HUES64 (cell line): ENCODE data around the gene OR2A5.

Experiments used
- H3K27ac ChIP-seq: 2 replicates; pipeline ENCODE4 v1.7.0; 2013; ENCODE audit warnings: low read depth, low read length, inconsistent platforms
- H3K27me3 ChIP-seq: 2 replicates; pipeline ENCODE4 v1.6.1; 2013; ENCODE audit warnings: mild to moderate bottlenecking, low read length; ENCODE audit not compliant: insufficient read depth
- H3K36me3 ChIP-seq: 2 replicates; pipeline ENCODE4 v1.6.1; 2013; ENCODE audit warnings: mild to moderate bottlenecking, low read length; ENCODE audit not compliant: insufficient read depth
- H3K4me1 ChIP-seq: 2 replicates; pipeline ENCODE4 v1.6.1; 2013; ENCODE audit warnings: mild to moderate bottlenecking, low read length, moderate library complexity; ENCODE audit not compliant: insufficient read depth
- H3K4me3 ChIP-seq: 2 replicates; pipeline ENCODE4 v1.5.1; 2013; ENCODE audit warnings: mild to moderate bottlenecking, low read length, moderate library complexity
- H3K9ac ChIP-seq: 2 replicates; pipeline ENCODE4 v1.6.1; 2013; ENCODE audit warnings: mild to moderate bottlenecking, low read depth, low read length
- H3K9me3 ChIP-seq: 2 replicates; pipeline ENCODE4 v1.6.1; 2013; ENCODE audit warnings: low read depth, low read length; ENCODE audit not compliant: insufficient read depth
- WGBS: fragments of 150-250, 120-280 bp; methylation state at CpG from one replicate; pipeline ENCODE4 v1.1.7; 2013; ENCODE audit warnings: missing lambda C conversion rate; 5-methylcytosine and 5-hydroxymethylcytosine counted together

The OR2A5 gene

DNA sequence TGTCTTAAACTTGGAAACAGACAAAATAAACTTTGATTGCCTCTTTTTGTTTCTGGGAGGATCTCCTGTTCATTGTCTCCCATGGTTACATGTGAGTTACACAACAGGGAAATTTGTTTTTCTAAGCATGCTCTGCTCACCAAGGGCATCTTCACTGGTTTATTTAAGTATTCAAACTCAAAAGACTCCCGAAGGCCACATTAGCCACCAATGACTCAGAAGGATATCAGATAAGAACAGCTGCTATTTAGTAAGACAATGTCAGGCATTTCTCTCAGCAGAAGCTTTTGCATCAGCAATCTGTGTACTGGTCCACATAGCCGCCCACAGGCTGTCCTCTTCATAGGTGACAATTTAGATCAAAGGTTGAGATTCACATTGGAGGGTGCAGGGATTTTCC lies 29.3 kb upstream of the OR2A5 start:
- WGBS: 66% methylated on average over 2 of the region's 2 CpGs
- Histone ChIP-seq H3K36me3 (no peaks in the 10 kb centered on the region), H3K4me1 (peaks cover 3% of the 10 kb centered on the region; the same call in 1 of the 2 replicates), H3K27ac (no peak overlapping the region), H3K9ac (no peak overlapping the region), H3K9me3 (no peaks in the 10 kb centered on the region), H3K27me3 (no peaks in the 10 kb centered on the region), H3K4me3 (no peak overlapping the region)

DNA sequence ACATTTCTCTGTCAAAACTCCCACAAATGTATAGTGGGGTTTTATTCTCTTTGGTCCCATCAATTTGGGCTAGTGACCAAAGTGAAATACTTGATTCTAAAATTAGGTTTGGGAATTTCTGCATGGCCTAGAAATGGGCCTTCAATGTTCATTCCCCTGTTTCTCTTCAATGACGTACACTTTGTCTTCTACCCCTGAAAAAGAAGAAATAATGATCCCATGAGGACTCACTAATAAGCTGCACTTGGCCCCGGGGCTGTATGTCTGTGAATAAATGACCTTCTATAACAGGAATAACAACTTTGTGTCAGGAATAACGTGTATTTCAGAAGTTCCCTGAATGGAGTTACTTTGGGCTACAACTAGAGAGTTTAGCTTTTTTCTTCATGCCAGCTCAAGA lies 28.4 kb upstream of the OR2A5 start:
- peaks cover 3% of the 10 kb centered on the region; the same call in 1 of the 2 replicates for H3K4me1 ChIP-seq
- no peak overlapping the region for H3K4me3 ChIP-seq
- H3K9me3 ChIP-seq: no peaks in the 10 kb centered on the region
- 84% methylated on average over 3 of the region's 3 CpGs for WGBS
- H3K27ac ChIP-seq: no peak overlapping the region
- no peaks in the 10 kb centered on the region for H3K27me3 ChIP-seq
- no peak overlapping the region for H3K9ac ChIP-seq
- H3K36me3 ChIP-seq: no peaks in the 10 kb centered on the region

DNA sequence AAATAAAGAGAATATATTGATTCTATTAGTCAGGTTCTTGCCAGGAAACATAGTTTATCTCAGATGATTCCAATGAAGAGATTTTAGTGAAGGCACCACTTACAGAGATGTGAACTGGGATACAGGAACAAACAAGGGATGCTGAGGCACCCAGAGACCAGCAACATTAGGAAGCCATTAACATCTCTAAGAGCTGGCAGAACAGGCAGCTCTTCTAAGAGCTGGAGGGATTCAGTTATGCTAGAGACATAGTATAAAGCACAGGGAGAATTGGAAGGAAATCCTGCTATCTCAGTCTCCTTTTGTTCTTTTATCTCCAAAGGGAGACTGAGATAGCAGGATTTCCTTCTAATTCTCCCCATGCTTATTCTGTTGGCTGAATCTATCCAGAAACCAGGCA lies 26.6 kb upstream of the OR2A5 start:
- Histone ChIP-seq H3K9ac (no peak overlapping the region), H3K36me3 (no peaks in the 10 kb centered on the region), H3K27me3 (no peaks in the 10 kb centered on the region), H3K4me1 (peaks cover 3% of the 10 kb centered on the region; the same call in 1 of the 2 replicates), H3K27ac (no peak overlapping the region), H3K4me3 (no peak overlapping the region), H3K9me3 (no peaks in the 10 kb centered on the region)

DNA sequence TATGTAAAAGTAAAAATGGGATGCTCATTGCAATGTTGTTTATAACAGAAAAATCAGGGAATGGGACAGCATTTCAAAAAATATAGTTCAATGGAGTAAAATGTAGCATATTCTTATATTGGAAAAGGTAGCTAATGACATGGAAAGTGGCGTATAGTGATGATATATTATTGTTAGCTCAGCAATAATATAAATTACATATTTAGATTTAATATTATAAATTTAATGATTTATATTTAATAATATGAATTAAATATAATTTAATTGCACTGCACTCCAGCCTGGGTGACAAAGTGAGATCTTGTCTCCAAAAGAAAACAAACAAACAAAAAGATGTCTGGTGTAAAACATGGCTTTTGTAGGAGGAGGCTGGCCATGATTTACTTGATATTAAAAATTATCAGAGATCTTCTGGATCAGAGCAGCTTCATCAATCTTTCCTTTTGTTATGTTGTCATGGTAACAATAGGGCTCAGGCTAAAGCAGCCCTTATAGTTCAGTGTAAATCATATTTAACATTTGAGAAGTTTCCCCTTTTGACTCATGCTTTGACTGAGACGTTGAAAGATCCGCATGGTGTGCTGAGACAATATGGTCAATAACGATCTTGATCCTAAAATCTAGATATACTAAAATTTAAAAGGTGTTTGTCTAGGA lies 25.4 kb upstream of the OR2A5 start:
- no peaks in the 10 kb centered on the region for H3K9me3 ChIP-seq
- H3K4me1 ChIP-seq: peaks cover 3% of the 10 kb centered on the region; the same call in 1 of the 2 replicates
- 86% methylated on average over 2 of the region's 4 CpGs for WGBS
- H3K9ac ChIP-seq: no peak overlapping the region
- no peak overlapping the region for H3K4me3 ChIP-seq
- H3K27me3 ChIP-seq: no peaks in the 10 kb centered on the region
- H3K36me3 ChIP-seq: no peaks in the 10 kb centered on the region
- H3K27ac ChIP-seq: no peak overlapping the region

DNA sequence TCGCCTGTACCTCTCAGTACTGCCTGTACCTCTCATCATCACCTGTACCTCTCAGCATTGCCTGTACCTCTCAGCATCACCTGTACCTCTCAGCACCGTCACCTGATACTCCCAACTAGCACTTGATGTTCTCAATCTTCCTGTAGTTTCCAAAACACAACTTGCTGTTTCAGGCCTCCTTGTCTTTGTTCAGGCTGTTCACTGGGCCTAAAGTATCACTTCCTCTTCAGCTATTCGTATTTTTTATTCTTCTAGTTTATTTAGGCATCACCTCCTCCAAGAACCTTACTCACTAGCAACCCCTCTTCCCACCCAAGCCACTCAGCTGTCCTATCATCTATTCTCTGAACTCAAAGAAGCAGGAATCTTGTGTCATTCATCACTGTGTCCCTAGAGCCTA lies 24.5 kb upstream of the OR2A5 start:
- Histone ChIP-seq H3K9me3 (no peaks in the 10 kb centered on the region), H3K9ac (no peak overlapping the region), H3K4me3 (no peak overlapping the region), H3K27ac (no peak overlapping the region), H3K27me3 (no peaks in the 10 kb centered on the region), H3K4me1 (peaks cover 2% of the 10 kb centered on the region; the same call in 1 of the 2 replicates), H3K36me3 (no peaks in the 10 kb centered on the region)
- WGBS: 91% methylated on average over 3 of the region's 3 CpGs

DNA sequence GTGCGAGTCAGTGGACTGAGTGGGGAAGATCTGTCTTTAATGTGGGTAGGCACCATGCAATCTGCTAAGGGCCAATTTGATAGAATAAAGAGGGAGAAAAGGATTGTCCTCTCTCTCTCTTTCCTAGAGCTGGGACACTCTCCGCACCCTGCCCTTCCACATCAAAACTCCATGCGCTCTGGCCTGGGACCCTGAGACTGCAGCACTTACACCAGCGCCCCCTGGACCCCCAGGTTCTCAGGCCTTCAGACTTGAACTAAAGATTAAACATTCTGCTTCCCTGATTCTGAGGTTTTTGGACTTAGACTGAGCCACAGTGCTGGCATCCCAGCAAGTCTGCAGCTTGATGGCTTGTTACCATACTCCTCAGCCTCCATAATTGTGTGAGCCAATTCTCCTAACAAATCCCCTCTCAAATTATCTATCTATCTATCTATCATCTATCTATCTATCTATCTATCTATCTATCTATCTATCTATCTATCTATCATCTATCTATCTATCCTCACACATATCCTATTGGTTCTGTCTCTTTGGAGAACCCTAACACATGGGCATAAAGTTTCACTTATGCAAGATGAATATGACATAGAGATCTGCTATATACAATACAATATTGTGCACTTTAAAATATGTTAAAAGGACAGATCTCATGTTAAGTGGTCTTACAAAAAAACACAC lies 22.4 kb upstream of the OR2A5 start:
- Histone ChIP-seq H3K9ac (no peak overlapping the region), H3K27me3 (no peaks in the 10 kb centered on the region), H3K36me3 (no peaks in the 10 kb centered on the region), H3K27ac (no peak overlapping the region), H3K9me3 (no peaks in the 10 kb centered on the region), H3K4me1 (no peaks in the 10 kb centered on the region), H3K4me3 (no peak overlapping the region)
- 78% methylated on average over 4 of the region's 4 CpGs for WGBS

DNA sequence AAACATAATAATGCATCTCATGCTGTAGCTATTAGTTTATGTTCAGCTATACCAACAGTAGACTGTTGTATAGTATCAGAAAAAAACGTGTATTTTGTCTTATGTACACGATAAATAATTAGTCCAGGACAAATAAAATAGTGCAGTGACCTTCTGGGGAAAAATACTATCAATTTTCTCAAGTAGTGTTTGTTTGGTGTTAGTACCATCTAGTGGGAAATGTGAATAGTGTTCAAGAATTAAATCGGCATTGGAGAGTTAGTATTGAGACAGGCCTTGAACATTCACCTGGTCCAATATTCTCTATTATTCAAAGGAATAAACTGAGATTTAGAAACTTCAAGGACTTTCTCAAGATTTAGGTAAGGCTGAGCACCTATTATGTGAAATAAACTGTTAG lies 21.7 kb upstream of the OR2A5 start:
- Histone ChIP-seq H3K9ac (no peak overlapping the region), H3K36me3 (no peaks in the 10 kb centered on the region), H3K9me3 (no peaks in the 10 kb centered on the region), H3K4me3 (no peak overlapping the region), H3K4me1 (no peaks in the 10 kb centered on the region), H3K27ac (no peak overlapping the region), H3K27me3 (no peaks in the 10 kb centered on the region)
- WGBS: 62% methylated on average over 3 of the region's 3 CpGs

DNA sequence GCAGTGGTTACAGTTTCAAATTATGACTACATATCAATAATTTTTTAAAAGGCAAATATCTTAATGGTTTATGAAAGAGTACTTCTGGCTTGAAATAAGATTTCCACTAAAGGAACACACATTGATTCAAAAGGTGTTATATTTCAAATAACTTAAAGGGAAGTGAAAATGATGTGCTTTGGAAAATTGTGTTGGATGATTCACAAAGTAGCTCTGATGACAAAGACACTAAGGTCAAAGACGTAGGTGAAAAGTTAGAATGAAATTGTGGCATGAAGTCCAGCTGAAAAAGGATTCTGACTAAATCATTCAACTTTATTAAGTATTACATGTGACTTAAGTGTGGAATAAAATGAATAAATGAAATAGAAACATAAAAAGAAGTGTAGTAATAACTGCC lies 20.8 kb upstream of the OR2A5 start:
- 68% methylated on average over 1 of the region's 1 CpG for WGBS
- Histone ChIP-seq H3K36me3 (no peaks in the 10 kb centered on the region), H3K27ac (no peak overlapping the region), H3K9ac (no peak overlapping the region), H3K27me3 (no peaks in the 10 kb centered on the region), H3K4me3 (no peak overlapping the region), H3K4me1 (no peaks in the 10 kb centered on the region), H3K9me3 (no peaks in the 10 kb centered on the region)

DNA sequence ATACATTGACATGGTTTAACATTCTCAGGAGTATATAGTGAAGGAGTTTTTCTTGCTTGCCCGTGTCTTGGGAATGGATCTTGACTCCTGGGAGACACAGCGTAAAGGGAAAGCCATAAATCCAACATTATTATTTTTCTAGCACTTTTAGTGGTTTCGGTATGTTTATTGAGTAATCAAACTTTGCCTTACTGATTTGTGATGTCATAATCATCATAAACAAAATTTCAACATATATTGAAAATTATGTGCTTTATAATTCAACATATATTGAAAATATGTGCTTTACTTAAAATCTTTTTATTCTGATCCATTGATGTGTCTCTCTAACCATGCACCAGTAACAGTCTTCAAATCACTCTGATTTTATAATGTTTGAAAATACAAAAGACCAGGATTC lies 20.2 kb upstream of the OR2A5 start:
- H3K36me3 ChIP-seq: no peaks in the 10 kb centered on the region
- no peaks in the 10 kb centered on the region for H3K27me3 ChIP-seq
- H3K9ac ChIP-seq: no peak overlapping the region
- WGBS: no CpG with 5 or more reads among the region's 3 CpGs
- no peak overlapping the region for H3K4me3 ChIP-seq
- no peak overlapping the region for H3K27ac ChIP-seq
- H3K9me3 ChIP-seq: no peaks in the 10 kb centered on the region
- H3K4me1 ChIP-seq: no peaks in the 10 kb centered on the region

DNA sequence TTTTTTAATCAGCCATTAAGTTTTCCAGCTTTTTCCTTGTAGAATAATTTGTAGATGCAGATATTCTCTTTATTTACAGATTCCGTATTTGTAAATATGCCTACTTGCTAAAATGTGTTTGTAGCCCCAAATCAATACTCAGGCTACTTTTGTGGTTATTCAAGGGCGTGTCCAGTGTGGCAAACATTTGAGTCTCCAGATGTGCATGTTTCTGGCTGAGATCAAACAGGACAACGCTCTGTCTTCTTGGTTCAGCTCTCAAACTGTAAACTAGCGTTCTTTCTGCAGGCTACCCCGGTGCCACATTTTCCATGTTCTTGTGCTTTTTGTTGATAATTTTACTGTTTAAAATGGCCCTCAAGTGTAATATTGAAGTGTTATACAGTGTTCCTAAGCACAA lies 16.2 kb upstream of the OR2A5 start:
- no peaks in the 10 kb centered on the region for H3K27me3 ChIP-seq
- H3K4me1 ChIP-seq: no peaks in the 10 kb centered on the region
- H3K27ac ChIP-seq: no peak overlapping the region
- no peaks in the 10 kb centered on the region for H3K36me3 ChIP-seq
- no peak overlapping the region for H3K4me3 ChIP-seq
- H3K9me3 ChIP-seq: no peaks in the 10 kb centered on the region
- no peak overlapping the region for H3K9ac ChIP-seq
- WGBS: 80% methylated on average over 5 of the region's 5 CpGs

DNA sequence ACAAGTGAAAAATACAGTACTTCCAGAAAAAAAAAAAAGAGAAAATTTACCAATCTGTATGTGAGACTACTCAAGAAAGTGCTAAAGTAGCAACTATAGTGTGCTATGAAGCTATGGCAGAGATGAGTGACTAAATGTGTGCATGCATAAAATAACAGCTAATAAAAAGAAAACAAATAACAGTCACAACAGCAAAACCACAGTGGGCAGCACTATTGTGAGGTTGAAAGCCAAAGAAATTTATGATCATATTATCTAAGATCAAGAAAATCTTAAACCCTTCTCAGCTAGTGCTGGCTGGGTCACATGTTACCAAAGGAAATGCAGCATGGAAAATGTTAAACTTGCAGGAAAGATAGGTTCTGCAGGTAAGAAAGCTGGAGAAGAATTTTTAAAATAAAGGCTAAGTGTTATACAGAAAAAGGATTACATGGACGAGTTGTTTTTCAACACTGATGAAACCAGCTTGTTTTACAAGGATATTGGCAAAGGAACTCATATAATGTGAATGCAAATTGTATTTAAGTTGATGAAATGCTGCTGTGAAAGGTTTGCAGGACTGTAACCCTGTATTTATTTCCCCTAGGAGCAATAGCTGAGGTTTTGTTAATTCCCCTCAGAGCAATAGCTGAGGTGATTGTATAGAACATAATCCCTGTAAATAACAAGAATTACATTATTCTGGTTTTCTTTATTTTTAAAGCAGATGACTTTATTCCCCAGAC lies 15.6 kb upstream of the OR2A5 start:
- Histone ChIP-seq H3K27ac (no peak overlapping the region), H3K9me3 (no peaks in the 10 kb centered on the region), H3K27me3 (no peaks in the 10 kb centered on the region), H3K4me1 (no peaks in the 10 kb centered on the region), H3K4me3 (no peak overlapping the region), H3K9ac (no peak overlapping the region), H3K36me3 (no peaks in the 10 kb centered on the region)
- WGBS: 89% methylated on average over 1 of the region's 1 CpG
